Heart left ventricle (tissue), 13 donors: ENCODE results near the gene EXD3.

Experiments used
- POLR2A ChIP-seq, 2 donors: fragments of 450-650 bp; IDR thresholded peaks; one replicate each; pipeline ENCODE4 v1.6.1; 2017; ENCODE audit warnings: antibody characterized with exemption in 2 of 2, mild to moderate bottlenecking in 2 of 2, moderate library complexity in 2 of 2
- TF ChIP-seq, protein P1 (sequence below), 12 donors: fragments of 200-600 bp; sonication (generic) in 4 of 12; IDR thresholded peaks; one replicate each; pipeline versions ENCODE4 v1.5.0 to v1.8.0; 2018 to 2022; ENCODE audit warnings: antibody characterized with exemption in 12 of 12, mild to moderate bottlenecking in 5 of 12
- donor health status: ischemic (EF 13 %, LVEDD 7.1; RV severe dilation, severe dysfunction).
- donor health status: DM: no; HTN: yes; CAD: no.
- donor health status: DM: no; HTN: no; CAD: no.
- donor health status: ischemic (EF 25% LVEDD 6.9; RV normal size, moderate dysfunction).
- donor health status: ischemic (EF 25% LVEDD 5.7; RV mildly dilated, moderate dysfunction).
- donor health status: ischemic (EF 35%, LVEDD 5.7; RV mildly dilated, moderate dysfunction).
- donor health status: nonischemic (EF 11% LVEDD 7.7; RV severe dilation, severe dysfunction).
- donor health status: DM: yes; HTN: yes; CAD: no.
- donor health status: PGD.
- donor health status: ischemic (EF 29% LVEDD 5.4; RV normal size, mild dysfunction).
- donor health status: nonischemic (EF 23%, LVEDD 6.1; RV moderate dilation, normal function).

DNA sequence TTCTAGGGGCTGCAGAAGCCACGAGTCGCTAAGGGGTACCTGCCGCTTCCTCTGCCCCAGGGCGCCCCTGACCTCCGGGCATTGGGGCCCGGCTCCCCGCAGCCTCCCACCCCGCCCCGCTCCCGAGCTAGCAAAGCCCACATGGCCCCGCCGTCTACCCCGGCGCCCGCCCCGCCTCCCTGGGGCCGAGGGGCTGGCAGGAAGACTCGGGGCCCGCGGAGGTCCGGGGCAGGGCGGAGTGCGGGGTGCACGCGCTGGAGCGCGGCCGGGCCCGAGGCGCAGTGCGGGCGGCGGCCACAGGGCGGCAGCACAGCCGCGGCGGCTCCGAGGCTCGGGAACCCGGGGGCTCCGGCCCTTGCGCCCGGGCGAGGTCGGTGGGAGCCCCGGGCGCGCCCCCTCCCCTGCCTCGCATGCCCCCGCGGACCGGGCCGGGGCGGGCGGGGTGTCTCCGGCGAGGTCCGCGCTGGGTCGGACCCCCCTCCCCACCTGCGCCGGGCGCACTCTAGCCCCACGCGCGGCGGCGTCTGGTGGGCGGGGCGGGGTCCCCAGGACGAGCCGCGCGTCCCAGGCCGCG, 127.6 kb downstream of the EXD3 start:
- TF ChIP-seq, protein P1, sequence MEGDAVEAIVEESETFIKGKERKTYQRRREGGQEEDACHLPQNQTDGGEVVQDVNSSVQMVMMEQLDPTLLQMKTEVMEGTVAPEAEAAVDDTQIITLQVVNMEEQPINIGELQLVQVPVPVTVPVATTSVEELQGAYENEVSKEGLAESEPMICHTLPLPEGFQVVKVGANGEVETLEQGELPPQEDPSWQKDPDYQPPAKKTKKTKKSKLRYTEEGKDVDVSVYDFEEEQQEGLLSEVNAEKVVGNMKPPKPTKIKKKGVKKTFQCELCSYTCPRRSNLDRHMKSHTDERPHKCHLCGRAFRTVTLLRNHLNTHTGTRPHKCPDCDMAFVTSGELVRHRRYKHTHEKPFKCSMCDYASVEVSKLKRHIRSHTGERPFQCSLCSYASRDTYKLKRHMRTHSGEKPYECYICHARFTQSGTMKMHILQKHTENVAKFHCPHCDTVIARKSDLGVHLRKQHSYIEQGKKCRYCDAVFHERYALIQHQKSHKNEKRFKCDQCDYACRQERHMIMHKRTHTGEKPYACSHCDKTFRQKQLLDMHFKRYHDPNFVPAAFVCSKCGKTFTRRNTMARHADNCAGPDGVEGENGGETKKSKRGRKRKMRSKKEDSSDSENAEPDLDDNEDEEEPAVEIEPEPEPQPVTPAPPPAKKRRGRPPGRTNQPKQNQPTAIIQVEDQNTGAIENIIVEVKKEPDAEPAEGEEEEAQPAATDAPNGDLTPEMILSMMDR (IDR thresholded peaks at IDR 0.05): peak in 11 of 12 donors; percentile 20 to 92 (median 62)
- TF ChIP-seq POLR2A (IDR thresholded peaks at IDR 0.05): no peak
